Type B pancreatic cell (in vitro differentiated cells): Measurements from ENCODE around the gene PFKFB2. TPM values are rescaled to one million over a fixed set of nuclear protein-coding genes. Genes with fewer than 3 reads are reported as not detected.

Source experiments
- DNase-seq: peaks from one replicate; pipeline ENCODE4 v3.0.0; 2021; ENCODE audit warnings: mixed read lengths; ENCODE audit not compliant: unreplicated experiment; ENCODE audit errors: extremely low spot score
- H3K27ac Mint-ChIP-seq: 2 replicates; pipeline ENCODE4 v1.8.0; 2021; ENCODE audit warnings: mild to moderate bottlenecking, mixed read lengths
- H3K27me3 Mint-ChIP-seq: 2 replicates; pipeline ENCODE4 v1.8.0; 2021; ENCODE audit warnings: mixed read lengths
- H3K36me3 Mint-ChIP-seq: 2 replicates; pipeline ENCODE4 v1.8.0; 2021; ENCODE audit warnings: mixed read lengths
- H3K4me1 Mint-ChIP-seq: one replicate; pipeline ENCODE4 v1.8.0; 2021; ENCODE audit warnings: mixed read lengths; ENCODE audit not compliant: unreplicated experiment
- H3K4me3 Mint-ChIP-seq: 2 replicates; pipeline ENCODE4 v1.8.0; 2021; ENCODE audit warnings: mild to moderate bottlenecking, mixed read lengths
- H3K9me3 Mint-ChIP-seq: 2 replicates; pipeline ENCODE4 v1.8.0; 2021; ENCODE audit warnings: mixed read lengths
- total RNA-seq: library from RNA; stranded (reverse); gene quantifications from 2 replicates; pipeline ENCODE4 v1.2.1, GENCODE V29; 2021; ENCODE audit warnings: low replicate concordance
- TF ChIP-seq, protein P1 (sequence below): fragments of 200-600 bp; sonication (generic); conservative IDR thresholded peaks from 2 replicates; pipeline ENCODE4 v1.5.0; 2021; ENCODE audit warnings: antibody characterized with exemption, mild to moderate bottlenecking

The PFKFB2 gene
- total RNA-seq, 1 donor from 2014 or later, result 18.7 TPM

- Mint-ChIP-seq H3K4me1 (peaks cover 19% of the 10 kb centered on the region), H3K4me3 (no peak overlapping the region), H3K9me3 (peaks cover 9% of the 10 kb centered on the region), H3K27me3 (peaks cover 13% of the 10 kb centered on the region), H3K36me3 (peaks cover 3% of the 10 kb centered on the region), H3K27ac (peak overlapping the region; percentile 41)
- TF ChIP-seq, protein P1, sequence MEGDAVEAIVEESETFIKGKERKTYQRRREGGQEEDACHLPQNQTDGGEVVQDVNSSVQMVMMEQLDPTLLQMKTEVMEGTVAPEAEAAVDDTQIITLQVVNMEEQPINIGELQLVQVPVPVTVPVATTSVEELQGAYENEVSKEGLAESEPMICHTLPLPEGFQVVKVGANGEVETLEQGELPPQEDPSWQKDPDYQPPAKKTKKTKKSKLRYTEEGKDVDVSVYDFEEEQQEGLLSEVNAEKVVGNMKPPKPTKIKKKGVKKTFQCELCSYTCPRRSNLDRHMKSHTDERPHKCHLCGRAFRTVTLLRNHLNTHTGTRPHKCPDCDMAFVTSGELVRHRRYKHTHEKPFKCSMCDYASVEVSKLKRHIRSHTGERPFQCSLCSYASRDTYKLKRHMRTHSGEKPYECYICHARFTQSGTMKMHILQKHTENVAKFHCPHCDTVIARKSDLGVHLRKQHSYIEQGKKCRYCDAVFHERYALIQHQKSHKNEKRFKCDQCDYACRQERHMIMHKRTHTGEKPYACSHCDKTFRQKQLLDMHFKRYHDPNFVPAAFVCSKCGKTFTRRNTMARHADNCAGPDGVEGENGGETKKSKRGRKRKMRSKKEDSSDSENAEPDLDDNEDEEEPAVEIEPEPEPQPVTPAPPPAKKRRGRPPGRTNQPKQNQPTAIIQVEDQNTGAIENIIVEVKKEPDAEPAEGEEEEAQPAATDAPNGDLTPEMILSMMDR, result no peak
- DNase-seq, result no peak
Measured at GRCh38 chr1:207009182-207009850, 43.8 kb upstream of the PFKFB2 start.

- peaks cover 13% of the 10 kb centered on the region for H3K27me3 Mint-ChIP-seq
- H3K36me3 Mint-ChIP-seq, result peaks cover 3% of the 10 kb centered on the region
- H3K4me3 Mint-ChIP-seq, result no peak overlapping the region
- peaks cover 18% of the 10 kb centered on the region for H3K4me1 Mint-ChIP-seq
- TF ChIP-seq, protein P1, result no peak
- no peak for DNase-seq
- peaks cover 9% of the 10 kb centered on the region for H3K9me3 Mint-ChIP-seq
- peak overlapping the region; percentile 41 for H3K27ac Mint-ChIP-seq
Measured at GRCh38 chr1:207009945-207010344, 43.1 kb upstream of the PFKFB2 start.

DNA sequence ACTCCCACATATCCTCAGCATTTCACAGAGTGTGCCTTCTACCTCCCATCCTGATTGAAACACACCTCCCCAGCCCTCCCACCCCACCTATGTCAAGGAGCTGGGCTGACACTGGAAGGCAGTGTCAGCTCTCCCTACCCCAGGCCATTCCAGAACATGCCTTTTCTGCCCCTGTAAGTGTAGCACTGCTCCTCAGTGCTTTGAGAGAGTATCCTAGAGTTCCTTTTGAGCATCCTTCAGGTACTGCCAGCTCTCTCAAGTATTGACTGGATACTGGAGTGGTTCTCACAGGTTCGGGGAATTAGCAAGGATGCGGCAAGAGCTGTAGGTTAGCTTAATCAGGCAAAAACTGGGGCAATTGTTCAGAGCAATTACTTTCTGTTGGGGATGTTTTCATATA is 42.3 kb upstream of the PFKFB2 start:
- Mint-ChIP-seq H3K9me3 (peaks cover 9% of the 10 kb centered on the region), H3K36me3 (peaks cover 3% of the 10 kb centered on the region), H3K27me3 (peaks cover 18% of the 10 kb centered on the region), H3K27ac (peak overlapping the region; percentile 19), H3K4me3 (no peak overlapping the region), H3K4me1 (peaks cover 15% of the 10 kb centered on the region)
- no peak for DNase-seq
- TF ChIP-seq, protein P1, result no peak

DNA sequence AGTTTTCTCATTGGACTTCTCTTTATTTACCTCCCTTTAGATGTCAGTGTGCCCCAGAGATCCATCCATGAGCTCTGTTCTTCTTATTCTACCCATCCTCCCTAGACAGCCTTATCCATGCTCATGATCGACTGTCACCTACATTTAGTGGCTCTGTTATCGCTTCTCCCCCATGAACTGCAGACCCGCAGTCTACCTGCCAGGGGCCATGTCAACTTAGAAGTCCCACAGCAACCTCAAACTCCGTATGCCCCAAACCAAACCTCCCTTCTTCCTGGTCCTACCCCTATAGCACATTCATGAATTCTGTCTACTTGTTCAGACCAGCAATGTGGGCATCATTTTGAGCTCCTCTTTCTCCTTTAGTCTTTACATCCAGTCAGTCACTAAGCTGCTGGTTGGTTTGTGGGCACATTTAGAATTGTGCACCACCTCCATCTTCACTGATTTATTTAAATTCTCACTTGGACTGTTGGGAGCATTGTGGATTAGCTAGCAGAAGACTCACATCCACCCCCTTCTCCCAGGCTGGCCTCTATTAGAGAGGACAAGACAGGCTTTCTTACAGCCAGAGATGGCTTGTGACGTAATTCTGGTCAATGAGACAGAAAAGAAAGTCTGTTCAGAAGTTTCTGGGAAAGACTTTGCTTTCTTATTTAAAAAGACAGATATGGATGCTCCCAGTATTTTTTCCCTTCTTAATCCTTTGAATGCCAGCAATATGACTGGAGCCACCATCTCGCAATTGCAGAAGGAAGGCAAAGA is 39.6 kb upstream of the PFKFB2 start:
- Mint-ChIP-seq H3K9me3 (no peaks in the 10 kb centered on the region), H3K4me3 (no peak overlapping the region), H3K27me3 (peaks cover 18% of the 10 kb centered on the region), H3K36me3 (no peaks in the 10 kb centered on the region), H3K4me1 (peaks cover 4% of the 10 kb centered on the region), H3K27ac (no peak overlapping the region)
- no peak for DNase-seq
- TF ChIP-seq, protein P1, result no peak

- H3K36me3 Mint-ChIP-seq, result no peaks in the 10 kb centered on the region
Measured at GRCh38 chr1:207014728-207015127, 38.3 kb upstream of the PFKFB2 start.

More at GRCh38 chr1:207014728-207015127, 38.3 kb upstream of the PFKFB2 start:
- H3K4me1 Mint-ChIP-seq, result peaks cover 4% of the 10 kb centered on the region
- no peak overlapping the region for H3K4me3 Mint-ChIP-seq
- peaks cover 21% of the 10 kb centered on the region for H3K27me3 Mint-ChIP-seq
- no peaks in the 10 kb centered on the region for H3K9me3 Mint-ChIP-seq
- DNase-seq, result no peak
- H3K27ac Mint-ChIP-seq, result peak overlapping the region; percentile 66
- TF ChIP-seq, protein P1, result no peak
